IMR-90 (cell line): ENCODE results near the gene REEP2. TPM values are rescaled to one million over a fixed set of nuclear protein-coding genes. Genes with fewer than 3 reads are reported as not detected.
"Not testable (repeated sequence)": the region's sequence is repeated elsewhere in the genome, so short reads cannot be mapped to it uniquely, and the experiment has no call there.

Experiments used
- ATAC-seq: fragments of 200-7000 bp; cut with Tn5 transposase; 2 replicates; pipeline ENCODE4 v1.9.1; 2020; ENCODE audit warnings: low read depth, mild to moderate bottlenecking, moderate library complexity
- BruUV-seq: library from RNA; stranded (reverse); fragments of 400-500 nt; replicated peaks from 2 replicates; lab custom pipeline; 2021; lab: Mats Ljungman, UMichigan
- CTCF ChIA-PET: fragments of 300-600 bp; formaldehyde crosslinking; extraction: SDS; loops from one replicate; lab custom pipeline; 2021; ENCODE audit warnings: antibody characterized with exemption; lab: Yijun Ruan, JAX
- POLR2A ChIA-PET: fragments of 300-600 bp; sonication (Branson Sonifier 250); formaldehyde crosslinking; loops from one replicate; lab custom pipeline; 2022; ENCODE audit warnings: antibody characterized with exemption; ENCODE audit not compliant: unreplicated experiment; lab: Charles Lee
- DNase-seq: peaks from one replicate; pipeline ENCODE4 v3.0.0; 2013
- H2AFZ ChIP-seq: replicated peaks from 2 replicates; pipeline ENCODE3; 2013; ENCODE audit warnings: low read length, mild to moderate bottlenecking; ENCODE audit not compliant: poor library complexity
- H2AK5ac ChIP-seq: 2 replicates; pipeline ENCODE4 v1.6.1; 2013; ENCODE audit warnings: low read depth, low read length, inconsistent platforms
- H2AK9ac ChIP-seq: replicated peaks from 2 replicates; pipeline ENCODE3; 2013; ENCODE audit warnings: mild to moderate bottlenecking, low read depth, low read length, moderate library complexity; ENCODE audit not compliant: poor library complexity
- H2BK120ac ChIP-seq: 2 replicates; pipeline ENCODE4 v1.6.1; 2013; ENCODE audit warnings: low read depth, low read length, inconsistent platforms
- H2BK15ac ChIP-seq: 3 replicates; pipeline ENCODE4 v1.6.1; 2013; ENCODE audit warnings: low read depth, low read length, inconsistent platforms
- H2BK20ac ChIP-seq: 2 replicates; pipeline ENCODE4 v1.6.1; 2013; ENCODE audit warnings: low read depth, mild to moderate bottlenecking, inconsistent platforms, low read length, moderate library complexity
- H2BK5ac ChIP-seq: 2 replicates; pipeline ENCODE4 v1.6.1; 2013; ENCODE audit warnings: mild to moderate bottlenecking, low read depth, low read length, inconsistent platforms; ENCODE audit not compliant: poor library complexity, severe bottlenecking
- H3K14ac ChIP-seq: replicated peaks from 2 replicates; pipeline ENCODE4 v1.6.1; 2013; ENCODE audit warnings: low read depth, low read length, inconsistent platforms
- H3K18ac ChIP-seq: 2 replicates; pipeline ENCODE4 v1.6.1; 2013; ENCODE audit warnings: low read depth, low read length, control low read depth
- H3K23ac ChIP-seq: 2 replicates; pipeline ENCODE4 v1.6.1; 2013; ENCODE audit warnings: low read depth, low read length, inconsistent platforms
- H3K27ac ChIP-seq: 2 replicates; pipeline ENCODE4 v1.5.1; 2013; ENCODE audit warnings: mild to moderate bottlenecking, control low read depth, low read length; ENCODE audit not compliant: insufficient read depth
- H3K27me3 ChIP-seq: 2 replicates; pipeline ENCODE4 v1.6.1; 2013; ENCODE audit warnings: low read length; ENCODE audit not compliant: control insufficient read depth, insufficient read depth
- H3K36me3 ChIP-seq: 2 replicates; pipeline ENCODE4 v1.6.1; 2013; ENCODE audit warnings: low read length, mixed read lengths; ENCODE audit not compliant: control insufficient read depth, insufficient read depth
- H3K4ac ChIP-seq: 2 replicates; pipeline ENCODE4 v1.6.1; 2013; ENCODE audit warnings: low read depth, low read length, inconsistent platforms
- H3K4me1 ChIP-seq: 2 replicates; pipeline ENCODE4 v1.6.1; 2013; ENCODE audit warnings: low read length, mixed read lengths; ENCODE audit not compliant: control insufficient read depth, insufficient read depth
- H3K4me2 ChIP-seq: 2 replicates; pipeline ENCODE4 v1.6.1; 2013; ENCODE audit warnings: low read depth, mild to moderate bottlenecking, control low read depth, low read length, moderate library complexity
- H3K4me3 ChIP-seq: 2 replicates; pipeline ENCODE4 v1.5.1; 2013; ENCODE audit warnings: low read depth, mild to moderate bottlenecking, control low read depth, low read length, moderate library complexity; ENCODE audit not compliant: insufficient read depth
- H3K56ac ChIP-seq: 2 replicates; pipeline ENCODE4 v1.6.1; 2013; ENCODE audit warnings: low read length, inconsistent platforms; ENCODE audit not compliant: insufficient read depth; ENCODE audit errors: extremely low read depth
- H3K79me1 ChIP-seq, 2 experiments: 2 replicates each; pipeline ENCODE4 v1.6.1; 2013; ENCODE audit warnings: low read length in 2 of 2, inconsistent platforms in 1 of 2, low read depth in 1 of 2
- H3K9ac ChIP-seq: 2 replicates; pipeline ENCODE4 v1.6.1; 2013; ENCODE audit warnings: low read depth, low read length, control low read depth
- H3K9me1 ChIP-seq: 2 replicates; pipeline ENCODE4 v1.6.1; 2013; ENCODE audit warnings: low read length, inconsistent platforms; ENCODE audit not compliant: insufficient read depth
- H3K9me3 ChIP-seq: 2 replicates; pipeline ENCODE4 v1.6.1; 2013; ENCODE audit warnings: low read length; ENCODE audit not compliant: control insufficient read depth, insufficient read depth
- H4K20me1 ChIP-seq: 2 replicates; pipeline ENCODE4 v1.6.1; 2013; ENCODE audit warnings: low read length, inconsistent platforms; ENCODE audit not compliant: insufficient read depth
- H4K5ac ChIP-seq: 2 replicates; pipeline ENCODE4 v1.6.1; 2013; ENCODE audit warnings: mild to moderate bottlenecking, low read depth, low read length, control low read depth
- H4K8ac ChIP-seq, 2 experiments: 2 replicates each; pipeline ENCODE4 v1.6.1; 2013; ENCODE audit warnings: low read depth in 2 of 2, low read length in 2 of 2, control low read depth in 1 of 2, inconsistent platforms in 1 of 2
- H4K91ac ChIP-seq: 2 replicates; pipeline ENCODE4 v1.6.1; 2013; ENCODE audit warnings: low read depth, low read length, inconsistent platforms; ENCODE audit not compliant: insufficient read depth
- RAD21 ChIP-seq: IDR thresholded peaks from 2 replicates; pipeline ENCODE4 v1.6.1; 2012; ENCODE audit warnings: low read length, improper control_type of control experiment
- SMC3 ChIP-seq: fragments of 150-350 bp; IDR thresholded peaks from 2 replicates; pipeline ENCODE4 v1.6.1; 2016; ENCODE audit warnings: low read depth, mild to moderate bottlenecking, antibody characterized with exemption, low read length, moderate library complexity
- WGBS, 2 experiments: methylation state at CpG; one replicate each; pipeline versions ENCODE4 v1.1.5 to v1.1.7; 2013; ENCODE audit warnings: missing lambda C conversion rate in 2 of 2; ENCODE audit not compliant: insufficient read length in 1 of 2; ENCODE audit errors: extremely low coverage in 2 of 2; 5-methylcytosine and 5-hydroxymethylcytosine counted together
- dilution Hi-C: fragments of 300-500 bp; cut with HindIII; formaldehyde crosslinking; loops from one replicate; pipeline ENCODE4 v1.14.3; 2018; ENCODE audit warnings: low sequenced_read_pairs; ENCODE audit not compliant: unreplicated experiment
- in situ Hi-C: fragments of 300-500 bp; cut with MboI; formaldehyde crosslinking; loops from 3 replicates; pipeline ENCODE4 v1.14.3; 2019; ENCODE audit warnings: low sequenced_read_pairs, inconsistent platforms, mixed read lengths
- intact Hi-C: fragments of 100-400 bp; cut with micrococcal nuclease; formaldehyde crosslinking; loops from 2 replicates; pipeline ENCODE4 v1.10.0; 2022
- polyA plus RNA-seq, 3 experiments: library from polyadenylated mRNA; depleted of rRNA; stranded (reverse); fragments of >200 nt; gene quantifications; 2 replicates each; pipeline ENCODE4 v1.2.3, GENCODE V29; 2012; ENCODE audit warnings: low replicate concordance in 1 of 3
- total RNA-seq: library from RNA; depleted of rRNA; stranded (reverse); fragments of >200 nt; gene quantifications from 2 replicates; pipeline ENCODE4 v1.2.3, GENCODE V29; 2012
- TF ChIP-seq, protein P1 (sequence below): conservative IDR thresholded peaks from 2 replicates; pipeline ENCODE4 v1.5.1; 2012; ENCODE audit warnings: mild to moderate bottlenecking, low read depth, low read length, improper control_type of control experiment

The REEP2 gene
- total and polyA plus RNA-seq, 2 of the 4 experiments (the other 2 are of a cell fraction) = 12.4 to 17.0 TPM

DNA sequence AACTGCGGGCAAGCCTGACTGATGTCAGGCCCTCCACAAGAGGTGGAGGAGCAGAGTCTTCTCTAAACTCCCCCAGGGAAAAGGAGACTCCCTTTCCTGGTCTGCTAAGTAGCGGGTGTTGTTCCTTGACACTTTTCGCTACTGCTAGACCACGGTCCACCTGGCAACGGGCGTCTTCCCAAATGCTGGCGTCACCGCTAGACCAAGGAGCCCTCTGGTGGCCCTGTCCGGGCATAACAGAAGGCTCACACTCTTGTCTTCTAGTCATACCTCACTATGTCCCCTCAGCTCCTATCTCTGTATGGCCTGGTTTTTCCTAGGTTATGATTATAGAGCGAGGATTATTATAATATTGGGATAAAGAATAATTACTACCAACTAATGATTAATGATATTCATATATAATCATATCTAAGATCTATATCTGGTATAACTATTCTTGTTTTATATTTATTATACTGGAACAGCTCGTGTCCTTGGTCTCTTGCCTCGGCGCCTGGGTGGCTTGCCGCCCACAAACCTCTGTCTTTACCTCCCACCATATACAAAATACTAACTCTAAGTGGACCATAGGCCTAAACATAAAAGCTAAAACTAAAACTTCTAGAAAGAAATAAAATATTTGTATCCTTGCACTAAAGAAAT, 27.7 kb upstream of the REEP2 start:
- H3K79me1 ChIP-seq, H2AK9ac ChIP-seq, BruUV-seq, H2BK15ac ChIP-seq, H2AK5ac ChIP-seq, H3K56ac ChIP-seq, POLR2A ChIA-PET, H2AFZ ChIP-seq, H2BK20ac ChIP-seq, H3K27me3 ChIP-seq, H2BK5ac ChIP-seq, H3K18ac ChIP-seq, H3K23ac ChIP-seq, H3K4me3 ChIP-seq, H3K9me3 ChIP-seq, H3K4me1 ChIP-seq, H3K4ac ChIP-seq, H4K5ac ChIP-seq, H3K4me2 ChIP-seq, dilution Hi-C loops, H3K14ac ChIP-seq, H3K9me1 ChIP-seq, H3K27ac ChIP-seq, H4K91ac ChIP-seq, H2BK120ac ChIP-seq, H3K9ac ChIP-seq, H4K20me1 ChIP-seq, H4K8ac ChIP-seq, ATAC-seq: not testable (repeated sequence)
- peak; percentile 31 for DNase-seq
- intact Hi-C loops = loop anchor here (2.0 kb wide), 1 partner anchor 188 kb away; no protein-coding TSS in a partner anchor
- no CpG with 5 or more reads among the region's 14 CpGs for WGBS, 2 experiments
- in situ Hi-C loops = loop anchor here (10.0 kb wide), 2 partner anchors 186 to 226 kb away; no protein-coding TSS in a partner anchor
- CTCF ChIA-PET = interaction anchor here (0.6 to 1.0 kb wide), 3 partner anchors 14 to 186 kb away, joined by 3 read pairs; no protein-coding TSS in a partner anchor
- TF ChIP-seq, protein P1, sequence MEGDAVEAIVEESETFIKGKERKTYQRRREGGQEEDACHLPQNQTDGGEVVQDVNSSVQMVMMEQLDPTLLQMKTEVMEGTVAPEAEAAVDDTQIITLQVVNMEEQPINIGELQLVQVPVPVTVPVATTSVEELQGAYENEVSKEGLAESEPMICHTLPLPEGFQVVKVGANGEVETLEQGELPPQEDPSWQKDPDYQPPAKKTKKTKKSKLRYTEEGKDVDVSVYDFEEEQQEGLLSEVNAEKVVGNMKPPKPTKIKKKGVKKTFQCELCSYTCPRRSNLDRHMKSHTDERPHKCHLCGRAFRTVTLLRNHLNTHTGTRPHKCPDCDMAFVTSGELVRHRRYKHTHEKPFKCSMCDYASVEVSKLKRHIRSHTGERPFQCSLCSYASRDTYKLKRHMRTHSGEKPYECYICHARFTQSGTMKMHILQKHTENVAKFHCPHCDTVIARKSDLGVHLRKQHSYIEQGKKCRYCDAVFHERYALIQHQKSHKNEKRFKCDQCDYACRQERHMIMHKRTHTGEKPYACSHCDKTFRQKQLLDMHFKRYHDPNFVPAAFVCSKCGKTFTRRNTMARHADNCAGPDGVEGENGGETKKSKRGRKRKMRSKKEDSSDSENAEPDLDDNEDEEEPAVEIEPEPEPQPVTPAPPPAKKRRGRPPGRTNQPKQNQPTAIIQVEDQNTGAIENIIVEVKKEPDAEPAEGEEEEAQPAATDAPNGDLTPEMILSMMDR = peak; percentile 40
- TF ChIP-seq RAD21 (peak; percentile 43), SMC3 (peak; percentile 36; the same call in 1 of the 2 replicates)
- peaks cover 23% of the 10 kb centered on the region for H3K36me3 ChIP-seq
